ENCODE data around the gene GAP43.

GAP43 gene

DNA sequence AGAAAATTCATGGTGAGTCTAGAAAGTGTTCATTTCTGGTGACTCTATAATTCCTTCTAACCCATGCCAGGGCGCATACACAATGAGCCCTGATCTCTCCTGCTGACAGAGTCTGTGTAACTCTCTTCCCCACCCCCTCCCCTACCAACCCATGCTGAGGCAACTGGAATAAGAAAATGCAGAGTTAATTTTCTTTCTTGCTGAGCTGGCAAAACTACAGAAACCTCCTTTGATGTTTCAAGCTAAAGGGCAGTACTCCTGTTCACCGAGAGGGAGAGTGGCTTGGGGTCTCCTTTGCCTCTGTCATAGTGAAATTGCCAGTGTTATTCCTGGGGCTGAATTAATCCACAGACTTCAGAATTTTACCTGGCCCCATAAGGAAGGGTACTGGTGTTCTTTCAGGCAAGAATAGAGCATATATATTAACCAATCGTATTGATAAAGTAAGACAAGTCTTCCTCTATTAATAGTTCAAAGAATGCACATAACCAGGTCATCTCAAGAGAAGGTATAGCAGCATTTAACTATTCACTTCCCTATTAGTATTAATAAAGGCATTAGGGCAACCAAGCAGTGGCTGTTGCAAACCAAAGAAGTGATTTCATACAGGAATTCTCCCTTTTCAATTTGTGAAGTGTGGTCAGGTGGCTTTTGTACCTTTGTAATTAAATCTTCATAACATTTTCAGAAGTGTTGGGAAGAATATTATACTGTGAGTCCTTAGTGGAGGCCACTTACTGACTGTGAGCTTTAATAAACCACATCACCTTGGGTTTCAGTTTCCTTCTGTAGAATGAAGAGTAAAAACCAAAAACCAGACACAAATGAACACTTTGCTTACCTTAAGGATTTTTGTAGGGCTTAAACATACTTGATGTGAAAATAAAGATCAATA is 4.1 kb downstream of the GAP43 start:
- no peak for DNase-seq

GRCh38 chr3:115628075-115628412 is 4.7 kb downstream of the GAP43 start:
- DNase-seq, result no peak

- DNase-seq, result no peak
These were observed 7.5 kb downstream of the GAP43 start for GRCh38 chr3:115630850-115631249.

DNA sequence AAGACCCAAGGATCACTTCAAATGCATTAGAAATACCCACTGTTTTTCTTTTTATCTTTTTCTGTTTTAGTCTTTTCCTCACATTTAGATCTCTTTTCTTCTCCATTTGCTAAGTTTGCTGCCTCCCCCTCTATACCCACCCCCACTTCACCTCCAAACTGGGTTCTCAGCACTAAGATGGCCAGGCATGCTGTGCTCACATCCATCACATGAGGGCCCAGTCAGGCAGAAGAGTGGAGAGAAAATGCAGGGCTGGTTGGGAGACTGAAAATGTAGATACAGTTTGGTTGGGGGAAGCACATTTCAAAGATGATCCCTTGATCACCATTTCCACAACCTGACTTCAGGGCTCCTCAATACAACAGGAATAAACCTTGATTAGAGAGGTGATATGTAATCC is 8.7 kb downstream of the GAP43 start:
- no peak for DNase-seq

DNA sequence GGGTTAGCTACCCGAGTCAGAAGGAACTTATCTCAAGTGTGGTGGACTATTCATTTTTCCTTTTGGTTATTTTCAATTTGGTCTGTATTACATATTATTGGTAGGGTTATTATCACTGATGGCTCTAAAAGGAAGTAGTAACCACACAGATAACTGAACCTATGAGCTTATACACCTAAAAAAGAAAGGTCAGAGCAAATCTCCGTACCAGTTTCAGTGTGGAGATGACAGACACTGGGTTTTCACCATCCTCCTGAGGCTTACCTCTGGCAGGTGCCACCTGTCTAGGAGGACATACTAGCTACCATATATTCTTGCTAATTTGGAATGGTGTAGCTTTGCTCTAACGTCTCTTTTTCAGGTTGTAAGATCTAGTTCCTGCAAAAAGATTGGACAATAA is 10.2 kb downstream of the GAP43 start:
- DNase-seq, result no peak

DNA sequence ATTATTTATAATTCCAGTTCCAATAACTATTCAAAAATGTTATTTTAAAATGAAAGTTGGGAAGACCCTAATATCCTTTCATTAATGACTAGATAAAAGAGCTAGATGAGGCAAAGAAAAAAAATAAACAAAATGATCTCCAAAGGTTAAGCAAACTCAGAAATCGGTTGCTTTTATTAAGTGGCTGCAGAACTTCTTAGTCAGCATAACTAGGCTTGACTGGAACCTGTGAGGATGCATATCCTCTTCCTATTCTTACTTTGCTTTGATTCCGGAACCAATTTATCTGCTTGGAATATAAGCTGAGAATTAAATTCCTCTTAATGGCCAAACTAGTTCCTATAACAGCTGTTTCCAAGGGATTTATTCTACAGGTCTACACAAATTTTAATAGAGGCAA is 10.7 kb downstream of the GAP43 start:
- DNase-seq, result no peak

DNA sequence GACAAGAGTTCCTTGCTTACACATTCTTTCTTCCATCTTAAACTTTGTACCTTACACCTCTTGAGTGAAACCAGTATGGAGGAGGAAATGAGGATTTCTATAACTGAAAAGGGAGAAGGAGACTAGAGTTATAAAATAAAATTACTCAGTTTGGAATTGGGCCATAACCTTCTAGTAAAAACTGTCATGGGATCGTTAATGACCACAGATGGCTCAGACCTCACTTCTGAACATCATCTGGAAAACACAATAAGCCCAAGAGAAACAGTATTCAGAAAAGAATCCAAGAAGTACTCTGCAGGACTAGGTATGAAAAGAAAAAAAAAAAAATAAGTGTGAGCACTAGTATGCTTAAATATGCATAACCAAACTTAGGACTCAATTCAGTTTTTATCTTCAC is 12.1 kb downstream of the GAP43 start:
- no peak for DNase-seq

GRCh38 chr3:115638241-115638640 is 14.9 kb downstream of the GAP43 start:
- DNase-seq, result no peak

DNA sequence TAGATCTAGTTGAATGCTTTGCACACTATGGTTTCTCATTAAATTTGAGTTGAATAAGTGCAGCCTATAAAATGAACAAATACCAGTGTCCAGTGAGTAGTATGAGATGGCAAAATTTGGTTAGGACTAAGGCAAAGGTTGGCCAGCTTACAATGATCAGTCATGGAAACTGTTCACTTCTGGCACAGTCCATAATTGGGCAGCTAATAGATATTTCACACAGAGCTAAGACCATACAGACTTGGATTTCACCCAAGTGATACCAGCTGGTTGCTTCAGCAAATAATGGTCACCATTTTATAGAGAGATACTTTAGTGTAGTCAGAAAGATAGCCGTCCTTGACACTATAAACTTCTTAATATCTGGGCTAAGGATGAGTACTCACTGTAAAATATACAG is 15.7 kb downstream of the GAP43 start:
- no peak for DNase-seq

- DNase-seq, result no peak
These were observed 21.1 kb downstream of the GAP43 start for GRCh38 chr3:115644391-115644790.

- DNase-seq, result no peak
These were observed 22.8 kb downstream of the GAP43 start for GRCh38 chr3:115646027-115646690.

- no peak for DNase-seq
These were observed 25.2 kb downstream of the GAP43 start for GRCh38 chr3:115648559-115648958.

GRCh38 chr3:115651087-115651486 is 27.8 kb downstream of the GAP43 start:
- no peak for DNase-seq

DNA sequence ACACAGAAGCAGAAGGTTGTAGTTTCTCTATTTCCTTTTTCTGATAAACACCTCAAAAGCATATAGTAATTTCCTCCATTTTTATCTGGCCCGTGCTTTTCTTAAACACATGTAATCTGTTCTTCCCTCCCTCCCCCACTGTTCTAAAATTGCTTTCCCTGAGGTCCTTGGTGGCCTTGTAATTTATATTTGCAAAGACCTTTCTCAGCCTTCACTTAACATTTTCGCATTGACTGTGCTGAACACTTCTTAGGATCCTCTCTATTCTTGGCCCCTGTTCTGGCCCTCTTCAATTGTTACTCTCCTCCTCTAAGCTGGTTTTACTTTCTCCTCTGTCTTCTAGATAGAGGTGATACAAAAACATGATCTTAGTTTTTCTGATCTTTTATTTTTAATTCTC is 28.3 kb downstream of the GAP43 start:
- DNase-seq, result no peak

DNA sequence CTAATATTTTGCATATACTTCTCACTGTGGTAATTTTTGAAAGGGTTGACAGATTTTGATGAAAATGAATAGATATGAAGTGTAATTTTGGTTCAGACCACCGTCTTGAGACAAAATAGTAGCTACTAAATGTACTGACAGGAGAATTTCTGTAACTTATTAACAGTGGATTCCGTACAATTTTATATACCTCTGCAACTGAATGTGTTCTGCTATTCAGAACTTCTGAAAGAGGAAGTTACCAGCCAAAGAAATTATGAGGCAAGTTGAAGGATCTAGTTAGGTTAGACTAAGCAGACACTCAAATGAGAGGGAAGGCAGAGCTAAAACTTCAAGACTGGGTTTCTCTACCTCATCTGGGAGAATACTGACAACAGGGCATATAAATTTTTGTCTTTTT is 29.4 kb downstream of the GAP43 start:
- no peak for DNase-seq

GRCh38 chr3:115655761-115656282 is 32.5 kb downstream of the GAP43 start:
- DNase-seq, result no peak

DNA sequence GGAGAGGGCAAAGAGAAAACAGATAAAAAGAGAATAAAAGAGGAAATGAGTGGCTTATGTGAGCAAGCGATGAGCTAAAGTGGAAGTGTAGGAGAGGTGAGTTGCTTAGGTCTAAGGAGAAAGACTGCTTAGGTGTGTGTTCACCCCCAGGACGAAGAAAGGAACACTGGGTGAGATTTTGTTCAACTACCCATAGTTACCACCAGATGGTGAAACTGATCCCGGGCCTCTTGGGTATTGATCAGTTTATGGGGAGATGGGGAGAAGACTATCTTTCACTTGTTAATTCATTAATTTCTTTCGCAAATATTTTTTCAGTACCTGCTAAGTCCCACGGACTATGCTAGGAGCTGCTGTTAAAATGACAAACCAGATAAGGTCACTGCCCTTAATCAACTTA is 33.9 kb downstream of the GAP43 start:
- no peak for DNase-seq

DNA sequence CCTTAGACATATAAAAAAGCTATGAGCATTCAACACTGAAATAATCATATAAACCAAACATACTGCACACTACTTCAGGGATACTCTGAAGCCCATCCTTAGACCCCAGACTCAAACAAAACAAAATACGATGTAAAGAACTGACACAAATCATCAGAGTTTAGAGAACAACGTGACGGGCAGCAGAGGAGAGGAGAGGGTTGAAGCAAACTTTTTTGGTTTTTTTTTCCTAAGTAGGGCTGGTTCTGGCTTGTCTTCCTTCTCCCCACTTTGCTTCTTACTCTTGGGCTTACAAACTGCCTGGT is 34.7 kb downstream of the GAP43 start:
- DNase-seq, result no peak

DNA sequence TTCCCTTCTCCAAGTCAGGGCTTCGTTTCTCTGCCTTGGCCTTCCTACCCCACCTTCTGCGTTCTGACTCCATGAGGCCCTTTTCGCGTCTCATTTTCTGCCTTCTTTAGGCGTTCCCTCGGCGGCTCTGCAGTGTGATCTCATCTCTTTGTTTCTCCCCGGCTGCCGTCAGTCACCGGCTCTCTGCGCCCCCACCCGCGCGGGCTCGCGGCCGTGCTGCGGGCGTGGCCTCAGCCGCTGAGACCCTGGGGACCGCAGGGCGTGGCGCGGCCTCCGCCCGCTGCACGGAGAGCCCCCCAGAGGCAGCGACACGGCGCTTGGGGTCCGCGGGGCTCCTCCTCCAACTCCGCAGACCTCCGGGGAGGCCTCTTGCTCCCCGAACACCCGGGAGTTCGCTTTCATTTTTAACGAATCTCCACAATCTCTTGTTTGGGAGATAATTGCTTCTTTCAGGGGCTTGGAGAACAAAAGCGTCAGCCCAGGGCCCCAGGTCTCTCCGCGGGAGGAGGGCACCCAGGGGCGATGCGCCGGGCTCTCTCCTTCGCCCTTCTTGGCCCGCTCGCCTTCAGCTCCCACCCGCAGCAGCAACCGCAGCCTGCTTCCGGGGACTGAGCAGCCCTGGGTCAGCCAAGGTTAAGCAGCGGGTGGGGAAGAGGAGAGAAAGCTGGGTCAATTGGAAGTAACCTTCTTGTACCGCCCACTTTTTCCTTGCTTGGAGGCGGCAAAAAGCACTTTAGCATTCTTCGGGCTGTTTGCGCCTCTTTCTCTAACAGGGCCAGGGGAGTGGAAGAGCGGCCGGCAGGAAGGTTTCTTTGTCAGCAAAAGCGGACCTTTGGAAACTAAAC is 35.2 kb downstream of the GAP43 start:
- no peak for DNase-seq

GRCh38 chr3:115659253-115660220 is 36.2 kb downstream of the GAP43 start:
- DNase-seq, result no peak

- DNase-seq, result no peak
These were observed 37.5 kb downstream of the GAP43 start for GRCh38 chr3:115660646-115661337.

- DNase-seq, result no peak
These were observed 39.0 kb downstream of the GAP43 start for GRCh38 chr3:115662356-115662755.

Data from GF-D8 (cell line).